Neural cell (in vitro differentiated cells): ENCODE measurements around the gene LSAMP. TPM values are rescaled to one million over a fixed set of nuclear protein-coding genes. Genes with fewer than 3 reads are reported as not detected.

Experiments
- H2AFZ ChIP-seq: fragments of 200-600, 300-800 bp; sonication (generic), shearing (Covaris generic); 2 replicates; pipeline ENCODE4 v1.6.0; 2014; ENCODE audit warnings: low read depth, mild to moderate bottlenecking, antibody characterized with exemption, low read length, moderate library complexity
- H3F3A ChIP-seq: fragments of 200-600 bp; shearing (Covaris generic); 2 replicates; pipeline ENCODE4 v1.6.1; 2016; ENCODE audit warnings: mild to moderate bottlenecking, moderate library complexity, mixed read lengths, antibody characterized with exemption, low read length; ENCODE audit not compliant: insufficient read depth, poor library complexity, severe bottlenecking
- H3K27ac ChIP-seq: fragments of 200-600, 300-800 bp; sonication (generic), shearing (Covaris generic); 2 replicates; pipeline ENCODE4 v1.5.1; 2014; ENCODE audit warnings: mild to moderate bottlenecking, low read length, moderate library complexity
- H3K27me3 ChIP-seq: fragments of 300-800, 200-600 bp; sonication (generic), shearing (Covaris generic); 2 replicates; pipeline ENCODE4 v1.6.0; 2014; ENCODE audit warnings: mild to moderate bottlenecking, low read depth, low read length, moderate library complexity; ENCODE audit not compliant: insufficient read depth
- H3K36me3 ChIP-seq: fragments of 300-800, 200-600 bp; sonication (generic), shearing (Covaris generic); 2 replicates; pipeline ENCODE4 v1.5.1; 2014; ENCODE audit warnings: mild to moderate bottlenecking, antibody characterized with exemption, low read length, moderate library complexity; ENCODE audit not compliant: insufficient read depth
- H3K4me2 ChIP-seq: fragments of 300-800, 200-600 bp; sonication (generic), shearing (Covaris generic); 2 replicates; pipeline ENCODE4 v1.6.0; 2014; ENCODE audit warnings: mild to moderate bottlenecking, low read length
- H3K4me3 ChIP-seq: fragments of 300-800, 200-600 bp; sonication (generic), shearing (Covaris generic); 2 replicates; pipeline ENCODE4 v1.5.1; 2014; ENCODE audit warnings: mild to moderate bottlenecking, low read length, moderate library complexity
- H3K79me2 ChIP-seq: fragments of 200-600 bp; shearing (Covaris generic); replicated peaks from 2 replicates; pipeline ENCODE4 v1.6.0; 2014; ENCODE audit warnings: mild to moderate bottlenecking, low read length, moderate library complexity; ENCODE audit not compliant: insufficient read depth
- H3K9ac ChIP-seq: fragments of 300-800, 200-600 bp; sonication (generic), shearing (Covaris generic); 2 replicates; pipeline ENCODE4 v1.6.1; 2016; ENCODE audit warnings: mild to moderate bottlenecking, low read length, mixed read lengths
- H3K9me2 ChIP-seq: fragments of 200-600 bp; shearing (Covaris generic); 2 replicates; pipeline ENCODE4 v1.6.1; 2016; ENCODE audit warnings: mild to moderate bottlenecking, low read length, mixed read lengths; ENCODE audit not compliant: insufficient read depth
- H3K9me3 ChIP-seq: fragments of 200-600, 300-800 bp; sonication (generic), shearing (Covaris generic); 2 replicates; pipeline ENCODE4 v1.6.1; 2016; ENCODE audit warnings: mild to moderate bottlenecking, mixed run types, low read length, moderate library complexity, mixed read lengths
- H4K20me1 ChIP-seq: fragments of 200-600 bp; shearing (Covaris generic); 2 replicates; pipeline ENCODE4 v1.6.1; 2016; ENCODE audit warnings: mild to moderate bottlenecking, mixed run types; ENCODE audit not compliant: insufficient read depth
- EP300 ChIP-seq: fragments of 450-650 bp; conservative IDR thresholded peaks from 2 replicates; pipeline ENCODE4 v1.6.1; 2014; ENCODE audit warnings: antibody characterized with exemption, mild to moderate bottlenecking, moderate library complexity; ENCODE audit not compliant: poor library complexity, severe bottlenecking
- EZH2 ChIP-seq: fragments of 200-600, 300-800 bp; shearing (Covaris generic), sonication (generic); IDR thresholded peaks from 2 replicates; pipeline ENCODE4 v1.6.1; 2014; ENCODE audit warnings: antibody characterized with exemption, low read length, borderline replicate concordance, mild to moderate bottlenecking; ENCODE audit not compliant: insufficient read depth, poor library complexity, severe bottlenecking
- MXI1 ChIP-seq: fragments of 450-650 bp; conservative IDR thresholded peaks from 2 replicates; pipeline ENCODE4 v1.6.1; 2014; ENCODE audit warnings: antibody characterized with exemption, mild to moderate bottlenecking; ENCODE audit not compliant: poor library complexity, severe bottlenecking
- POLR2AphosphoS5 ChIP-seq: IDR thresholded peaks from 2 replicates; pipeline ENCODE4 v1.6.1; 2012
- RAD21 ChIP-seq: fragments of 450-650 bp; conservative IDR thresholded peaks from 2 replicates; pipeline ENCODE4 v1.6.1; 2014; ENCODE audit warnings: antibody characterized with exemption, mild to moderate bottlenecking, moderate library complexity
- SMC3 ChIP-seq: fragments of 450-650 bp; conservative IDR thresholded peaks from 2 replicates; pipeline ENCODE4 v1.6.1; 2014; ENCODE audit warnings: antibody characterized with exemption, mild to moderate bottlenecking, moderate library complexity; ENCODE audit not compliant: poor library complexity
- TAF1 ChIP-seq: IDR thresholded peaks from 2 replicates; pipeline ENCODE4 v1.6.1; 2012; ENCODE audit warnings: low read depth
- polyA plus RNA-seq: library from polyadenylated mRNA; depleted of rRNA; stranded (reverse); fragments of >200 nt; gene quantifications from 2 replicates; pipeline ENCODE4 v1.2.3, GENCODE V29; 2014
- TF ChIP-seq, protein P1 (sequence below): IDR thresholded peaks from 2 replicates; pipeline ENCODE4 v1.6.1; 2012; ENCODE audit warnings: borderline replicate concordance
- TF ChIP-seq, protein P2 (sequence below): fragments of 450-650 bp; IDR thresholded peaks from 2 replicates; pipeline ENCODE4 v1.5.1; 2014; ENCODE audit warnings: antibody characterized with exemption, mild to moderate bottlenecking, moderate library complexity; ENCODE audit not compliant: poor library complexity, severe bottlenecking

Gene LSAMP
- polyA plus RNA-seq, 1 donor from 2014 or later: 93.6 TPM

- no peaks in the 10 kb centered on the region for H3K79me2 ChIP-seq
- H3K9me2 ChIP-seq: no peaks in the 10 kb centered on the region
- no peaks in the 10 kb centered on the region for H3K36me3 ChIP-seq
- no peak for TF ChIP-seq MXI1
- TF ChIP-seq SMC3: no peak
- TF ChIP-seq, protein P1, sequence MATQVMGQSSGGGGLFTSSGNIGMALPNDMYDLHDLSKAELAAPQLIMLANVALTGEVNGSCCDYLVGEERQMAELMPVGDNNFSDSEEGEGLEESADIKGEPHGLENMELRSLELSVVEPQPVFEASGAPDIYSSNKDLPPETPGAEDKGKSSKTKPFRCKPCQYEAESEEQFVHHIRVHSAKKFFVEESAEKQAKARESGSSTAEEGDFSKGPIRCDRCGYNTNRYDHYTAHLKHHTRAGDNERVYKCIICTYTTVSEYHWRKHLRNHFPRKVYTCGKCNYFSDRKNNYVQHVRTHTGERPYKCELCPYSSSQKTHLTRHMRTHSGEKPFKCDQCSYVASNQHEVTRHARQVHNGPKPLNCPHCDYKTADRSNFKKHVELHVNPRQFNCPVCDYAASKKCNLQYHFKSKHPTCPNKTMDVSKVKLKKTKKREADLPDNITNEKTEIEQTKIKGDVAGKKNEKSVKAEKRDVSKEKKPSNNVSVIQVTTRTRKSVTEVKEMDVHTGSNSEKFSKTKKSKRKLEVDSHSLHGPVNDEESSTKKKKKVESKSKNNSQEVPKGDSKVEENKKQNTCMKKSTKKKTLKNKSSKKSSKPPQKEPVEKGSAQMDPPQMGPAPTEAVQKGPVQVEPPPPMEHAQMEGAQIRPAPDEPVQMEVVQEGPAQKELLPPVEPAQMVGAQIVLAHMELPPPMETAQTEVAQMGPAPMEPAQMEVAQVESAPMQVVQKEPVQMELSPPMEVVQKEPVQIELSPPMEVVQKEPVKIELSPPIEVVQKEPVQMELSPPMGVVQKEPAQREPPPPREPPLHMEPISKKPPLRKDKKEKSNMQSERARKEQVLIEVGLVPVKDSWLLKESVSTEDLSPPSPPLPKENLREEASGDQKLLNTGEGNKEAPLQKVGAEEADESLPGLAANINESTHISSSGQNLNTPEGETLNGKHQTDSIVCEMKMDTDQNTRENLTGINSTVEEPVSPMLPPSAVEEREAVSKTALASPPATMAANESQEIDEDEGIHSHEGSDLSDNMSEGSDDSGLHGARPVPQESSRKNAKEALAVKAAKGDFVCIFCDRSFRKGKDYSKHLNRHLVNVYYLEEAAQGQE: no peak
- TF ChIP-seq EP300: no peak
- TF ChIP-seq EZH2: no peak
- TF ChIP-seq POLR2AphosphoS5: no peak
- TF ChIP-seq, protein P2, sequence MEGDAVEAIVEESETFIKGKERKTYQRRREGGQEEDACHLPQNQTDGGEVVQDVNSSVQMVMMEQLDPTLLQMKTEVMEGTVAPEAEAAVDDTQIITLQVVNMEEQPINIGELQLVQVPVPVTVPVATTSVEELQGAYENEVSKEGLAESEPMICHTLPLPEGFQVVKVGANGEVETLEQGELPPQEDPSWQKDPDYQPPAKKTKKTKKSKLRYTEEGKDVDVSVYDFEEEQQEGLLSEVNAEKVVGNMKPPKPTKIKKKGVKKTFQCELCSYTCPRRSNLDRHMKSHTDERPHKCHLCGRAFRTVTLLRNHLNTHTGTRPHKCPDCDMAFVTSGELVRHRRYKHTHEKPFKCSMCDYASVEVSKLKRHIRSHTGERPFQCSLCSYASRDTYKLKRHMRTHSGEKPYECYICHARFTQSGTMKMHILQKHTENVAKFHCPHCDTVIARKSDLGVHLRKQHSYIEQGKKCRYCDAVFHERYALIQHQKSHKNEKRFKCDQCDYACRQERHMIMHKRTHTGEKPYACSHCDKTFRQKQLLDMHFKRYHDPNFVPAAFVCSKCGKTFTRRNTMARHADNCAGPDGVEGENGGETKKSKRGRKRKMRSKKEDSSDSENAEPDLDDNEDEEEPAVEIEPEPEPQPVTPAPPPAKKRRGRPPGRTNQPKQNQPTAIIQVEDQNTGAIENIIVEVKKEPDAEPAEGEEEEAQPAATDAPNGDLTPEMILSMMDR: no peak
- TF ChIP-seq TAF1: no peak
- no peak for TF ChIP-seq RAD21
- H3K27me3 ChIP-seq: no peaks in the 10 kb centered on the region
- no peaks in the 10 kb centered on the region for H3K9me3 ChIP-seq
- H2AFZ ChIP-seq: no peak overlapping the region
- H3K9ac ChIP-seq: no peak overlapping the region
- no peak overlapping the region for H3K4me2 ChIP-seq
- H3K27ac ChIP-seq: no peak overlapping the region
- no peak overlapping the region for H3K4me3 ChIP-seq
- no peaks in the 10 kb centered on the region for H4K20me1 ChIP-seq
- H3F3A ChIP-seq: no peaks in the 10 kb centered on the region
Observed at GRCh38 chr3:116270056-116270455, 175.2 kb downstream of the LSAMP start.

GRCh38 chr3:116267116-116267515 is 178.2 kb downstream of the LSAMP start:
- H3K4me3 ChIP-seq: no peak overlapping the region
- no peaks in the 10 kb centered on the region for H3K27me3 ChIP-seq
- H3K9me2 ChIP-seq: no peaks in the 10 kb centered on the region
- no peaks in the 10 kb centered on the region for H3K79me2 ChIP-seq
- no peak overlapping the region for H3K9ac ChIP-seq
- H4K20me1 ChIP-seq: no peaks in the 10 kb centered on the region
- H3K9me3 ChIP-seq: no peaks in the 10 kb centered on the region
- H3K27ac ChIP-seq: no peak overlapping the region
- no peak overlapping the region for H2AFZ ChIP-seq
- no peak overlapping the region for H3K4me2 ChIP-seq
- TF ChIP-seq, protein P2: no peak
- TF ChIP-seq POLR2AphosphoS5 (no peak), EZH2 (no peak), TAF1 (no peak), EP300 (no peak), SMC3 (no peak), MXI1 (no peak), RAD21 (no peak)
- TF ChIP-seq, protein P1: no peak
- H3K36me3 ChIP-seq: no peaks in the 10 kb centered on the region
- no peaks in the 10 kb centered on the region for H3F3A ChIP-seq
